Measurements from ENCODE around the gene IBA57.
"Not testable (repeated sequence)": the region's sequence is repeated elsewhere in the genome, so short reads cannot be mapped to it uniquely, and the experiment has no call there.

Gene IBA57

DNA sequence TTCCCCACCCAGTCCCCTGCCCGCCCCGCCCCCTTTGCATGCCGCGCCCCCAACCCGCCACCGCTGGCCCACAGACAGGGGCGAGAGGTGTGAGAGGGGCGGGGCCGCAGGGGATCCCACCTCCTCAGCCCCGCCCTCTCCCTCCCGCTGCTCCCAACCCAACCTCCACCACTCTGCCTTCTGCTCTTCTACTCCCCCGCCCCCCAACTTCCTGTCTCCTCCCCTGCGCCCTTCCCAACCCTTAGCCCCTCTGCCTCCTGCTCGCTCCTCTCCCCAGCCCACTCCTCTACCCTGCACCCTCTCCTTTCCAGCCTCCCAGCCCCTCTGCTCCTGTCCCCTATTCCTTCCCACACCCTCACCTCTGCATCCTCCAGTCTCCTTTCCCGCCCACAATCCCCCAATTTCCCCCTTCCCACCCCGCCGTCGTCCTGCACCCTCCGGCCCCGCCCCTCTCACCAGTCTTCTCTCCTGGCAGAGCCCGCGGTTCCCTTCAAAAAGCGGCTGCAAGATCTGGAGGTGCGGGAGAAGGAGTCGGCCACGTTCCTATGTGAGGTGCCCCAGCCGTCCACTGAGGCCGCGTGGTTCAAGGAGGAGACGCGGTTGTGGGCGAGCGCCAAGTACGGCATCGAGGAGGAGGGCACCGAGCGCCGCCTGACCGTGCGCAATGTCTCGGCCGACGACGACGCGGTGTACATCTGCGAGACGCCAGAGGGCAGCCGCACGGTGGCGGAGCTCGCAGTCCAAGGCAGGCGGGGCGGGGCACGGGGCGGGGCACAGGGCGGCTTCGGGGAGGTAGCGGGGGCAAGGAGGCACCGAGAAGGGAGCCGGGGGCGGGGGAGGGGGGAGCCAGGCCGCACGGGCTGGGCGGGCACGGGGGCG lies 47.6 kb downstream of the IBA57 start:
- DNase-seq (ENCODE audit: low spot score), result peak; percentile 93

DNA sequence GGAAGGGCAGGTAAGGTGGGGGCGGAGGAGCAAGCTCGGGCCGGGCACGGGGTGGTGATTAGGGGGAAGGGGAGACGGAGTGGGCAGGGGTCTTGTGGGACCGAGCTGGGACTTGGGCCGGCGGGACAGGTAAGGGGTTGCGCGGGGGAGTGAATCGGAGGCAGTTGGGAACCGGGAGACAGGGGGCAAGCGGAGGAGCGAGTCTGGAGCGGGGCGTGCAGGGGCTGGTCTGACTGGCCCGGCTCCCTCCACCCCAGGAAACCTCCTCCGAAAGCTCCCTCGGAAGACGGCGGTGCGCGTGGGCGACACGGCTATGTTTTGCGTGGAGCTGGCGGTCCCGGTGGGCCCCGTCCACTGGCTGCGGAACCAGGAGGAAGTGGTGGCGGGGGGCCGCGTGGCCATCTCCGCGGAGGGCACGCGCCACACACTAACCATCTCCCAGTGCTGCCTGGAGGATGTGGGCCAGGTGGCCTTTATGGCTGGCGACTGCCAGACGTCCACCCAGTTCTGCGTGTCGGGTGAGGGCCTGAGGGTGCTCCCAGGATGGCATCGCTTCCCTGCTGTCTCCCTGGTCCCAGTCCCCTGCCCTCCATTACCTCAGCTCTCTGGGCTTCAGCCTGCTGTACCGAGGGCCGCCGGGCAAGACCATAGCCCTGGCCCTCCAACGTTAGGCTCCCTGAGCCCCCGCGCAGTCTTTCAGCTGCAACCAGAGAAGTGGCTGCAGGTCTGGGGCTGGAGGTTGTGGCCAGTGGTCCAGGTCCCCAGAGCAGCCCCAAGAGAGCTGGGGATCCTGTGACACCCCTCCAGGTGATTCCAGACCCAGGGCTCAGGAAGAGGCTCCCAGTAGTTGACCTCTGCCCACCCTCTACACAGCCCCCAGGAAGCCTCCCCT lies 48.6 kb downstream of the IBA57 start:
- no peak for DNase-seq (ENCODE audit: low spot score)

DNA sequence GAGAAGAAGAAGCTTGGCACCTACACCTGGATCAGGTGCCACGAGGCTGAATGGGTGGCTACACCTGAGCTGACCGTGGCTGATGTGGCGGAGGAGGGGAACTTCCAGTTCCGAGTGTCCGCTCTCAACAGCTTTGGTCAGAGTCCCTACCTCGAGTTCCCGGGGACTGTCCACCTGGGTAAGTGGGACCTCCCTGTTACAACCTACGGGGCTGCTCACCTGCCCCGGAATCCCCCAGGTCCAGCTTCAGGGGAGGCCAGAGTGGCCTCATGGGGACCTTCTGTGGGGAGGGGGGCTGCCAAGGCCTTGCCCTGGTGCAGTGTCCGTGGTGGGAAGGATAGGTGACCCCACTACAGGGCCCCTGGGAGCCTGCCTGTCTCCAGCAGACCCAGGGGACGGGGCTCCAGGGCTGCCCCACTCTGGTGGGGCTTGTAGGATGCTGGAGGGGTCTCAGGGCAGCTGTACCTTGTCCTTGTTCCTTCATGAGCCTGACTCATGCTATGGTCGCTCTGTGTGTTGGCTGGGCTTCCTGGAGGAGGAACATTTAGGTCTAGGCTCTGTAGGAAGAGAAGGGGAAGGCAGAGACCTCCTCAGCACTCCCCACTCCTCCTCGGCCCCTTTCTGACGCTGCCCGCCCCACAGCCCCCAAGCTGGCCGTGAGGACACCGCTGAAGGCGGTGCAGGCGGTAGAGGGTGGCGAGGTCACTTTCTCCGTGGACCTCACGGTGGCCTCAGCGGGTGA lies 49.5 kb downstream of the IBA57 start:
- DNase-seq (ENCODE audit: low spot score), result no peak

DNA sequence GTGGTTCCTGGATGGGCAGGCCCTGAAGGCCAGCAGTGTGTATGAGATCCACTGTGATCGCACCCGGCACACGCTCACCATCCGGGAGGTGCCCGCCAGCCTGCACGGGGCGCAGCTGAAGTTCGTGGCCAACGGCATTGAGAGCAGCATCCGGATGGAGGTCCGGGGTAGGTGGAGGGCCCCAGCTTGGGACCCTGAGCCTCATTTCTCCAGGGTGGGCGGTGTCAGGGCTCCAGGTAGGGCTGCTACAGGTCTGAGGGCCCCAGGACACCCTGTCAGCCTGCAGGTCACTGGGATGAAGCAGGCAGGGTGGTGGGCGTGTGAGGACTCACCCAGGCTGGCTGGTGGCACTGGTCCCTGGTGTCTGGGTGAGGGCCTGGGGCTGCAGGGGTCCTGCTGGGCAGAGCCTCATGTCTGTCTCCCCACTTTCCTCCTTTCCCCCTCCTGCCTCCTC lies 50.1 kb downstream of the IBA57 start:
- DNase-seq (ENCODE audit: low spot score), result no peak

DNA sequence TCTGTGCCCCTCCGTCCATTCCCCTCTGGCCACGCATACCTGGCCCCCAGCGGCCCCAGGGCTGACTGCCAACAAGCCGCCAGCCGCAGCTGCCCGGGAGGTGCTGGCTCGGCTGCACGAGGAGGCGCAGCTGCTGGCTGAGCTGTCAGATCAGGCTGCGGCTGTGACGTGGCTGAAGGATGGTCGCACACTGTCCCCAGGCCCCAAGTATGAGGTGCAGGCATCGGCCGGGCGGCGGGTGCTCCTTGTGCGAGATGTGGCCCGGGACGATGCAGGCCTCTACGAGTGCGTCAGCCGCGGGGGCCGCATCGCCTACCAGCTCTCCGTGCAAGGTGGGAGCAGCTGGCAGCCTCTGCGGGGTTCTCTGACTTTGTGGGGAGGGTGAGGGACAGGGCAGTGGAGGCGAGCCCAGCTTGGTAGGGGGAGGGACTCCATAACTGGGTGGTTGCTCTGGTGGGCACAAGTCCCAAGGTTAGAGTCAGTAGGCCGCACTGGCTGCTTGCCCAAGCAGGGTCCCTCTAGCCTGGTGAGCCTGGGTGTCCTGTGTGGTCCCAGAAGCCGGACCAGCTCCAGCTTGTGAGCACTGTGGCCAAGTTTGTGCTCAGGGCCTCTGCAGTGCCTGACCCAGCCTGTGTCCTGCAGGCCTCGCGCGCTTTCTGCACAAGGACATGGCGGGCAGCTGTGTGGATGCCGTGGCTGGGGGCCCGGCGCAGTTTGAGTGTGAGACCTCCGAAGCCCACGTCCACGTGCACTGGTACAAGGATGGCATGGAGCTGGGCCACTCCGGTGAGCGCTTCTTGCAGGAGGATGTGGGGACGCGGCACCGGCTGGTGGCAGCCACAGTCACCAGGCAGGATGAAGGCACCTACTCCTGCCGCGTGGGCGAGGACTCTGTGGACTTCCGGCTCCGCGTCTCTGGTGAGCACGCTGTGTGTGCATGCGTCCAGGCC lies 51.0 kb downstream of the IBA57 start:
- DNase-seq (ENCODE audit: low spot score), result no peak

DNA sequence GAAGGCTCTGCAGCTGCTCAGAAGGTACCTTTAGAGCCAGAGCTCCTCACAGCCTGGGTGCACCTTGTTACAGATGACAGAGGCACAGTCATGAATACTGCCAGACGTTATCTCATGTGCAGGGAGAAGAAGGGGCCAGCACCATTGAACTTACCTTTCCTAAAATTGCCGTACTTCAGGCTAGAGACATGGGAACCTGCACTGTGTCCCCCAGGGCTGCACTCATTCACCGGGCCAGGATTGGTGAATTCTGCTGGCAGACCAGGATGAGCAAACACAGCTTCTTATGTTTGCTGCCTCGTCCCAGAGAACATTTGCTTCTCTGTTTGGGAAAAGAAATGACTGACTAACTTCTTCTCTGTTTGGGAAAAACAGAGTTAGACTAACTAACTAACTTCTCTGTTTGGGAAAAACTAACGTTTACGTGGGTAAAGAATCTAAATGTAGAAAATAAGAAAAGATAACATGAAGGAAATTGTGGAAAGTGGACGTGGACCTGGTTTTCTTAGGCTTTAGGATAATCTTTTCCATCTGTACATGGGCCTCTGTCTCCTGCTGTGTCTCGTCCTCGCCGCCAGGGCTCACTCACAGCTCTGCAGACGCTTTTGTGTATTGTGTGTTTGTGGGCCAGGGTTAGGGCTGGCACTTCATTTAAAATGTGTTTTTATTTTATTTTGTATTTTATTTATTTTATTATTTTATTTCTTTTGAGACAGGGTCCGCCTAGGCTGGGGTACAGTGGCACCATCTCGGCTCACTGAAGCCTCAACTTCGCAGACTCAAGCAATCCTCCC lies 52.1 kb downstream of the IBA57 start:
- DNase-seq (ENCODE audit: low spot score), result no peak

DNA sequence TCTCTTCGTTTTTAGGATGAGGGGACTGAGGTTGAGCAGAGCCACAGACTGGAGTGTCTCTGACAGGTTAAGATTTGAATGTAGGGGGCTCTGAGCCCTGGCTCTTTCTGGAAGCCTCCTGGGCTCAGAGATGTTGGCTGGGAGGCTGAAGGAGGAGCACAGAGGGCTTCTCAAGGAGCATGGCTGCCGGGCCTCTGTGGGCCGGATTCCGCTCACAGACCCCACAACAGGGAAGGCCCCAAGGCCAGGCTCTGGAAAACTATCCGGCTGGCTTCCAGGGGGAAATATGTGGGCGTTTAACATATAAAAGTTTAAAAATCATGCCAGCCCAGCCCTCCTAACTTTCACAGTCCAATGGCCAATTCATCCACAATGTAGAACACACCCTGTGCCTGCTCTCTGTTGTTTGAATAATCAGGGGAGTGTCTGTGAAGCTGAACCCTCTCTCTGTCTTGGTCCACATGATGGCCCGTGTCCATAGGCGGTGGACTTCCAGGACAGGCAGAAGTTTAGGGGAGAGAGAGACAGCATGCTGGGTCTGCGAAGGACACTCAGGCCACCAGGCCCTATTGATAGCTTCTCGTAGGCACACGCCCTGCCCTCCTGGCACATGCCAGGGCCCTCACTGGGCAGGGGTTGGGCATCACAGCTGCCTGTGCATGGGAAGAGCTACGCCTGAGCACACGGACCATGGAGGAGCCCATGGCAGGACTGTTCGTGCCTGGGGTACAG lies 53.1 kb downstream of the IBA57 start:
- no peak for DNase-seq (ENCODE audit: low spot score)

DNA sequence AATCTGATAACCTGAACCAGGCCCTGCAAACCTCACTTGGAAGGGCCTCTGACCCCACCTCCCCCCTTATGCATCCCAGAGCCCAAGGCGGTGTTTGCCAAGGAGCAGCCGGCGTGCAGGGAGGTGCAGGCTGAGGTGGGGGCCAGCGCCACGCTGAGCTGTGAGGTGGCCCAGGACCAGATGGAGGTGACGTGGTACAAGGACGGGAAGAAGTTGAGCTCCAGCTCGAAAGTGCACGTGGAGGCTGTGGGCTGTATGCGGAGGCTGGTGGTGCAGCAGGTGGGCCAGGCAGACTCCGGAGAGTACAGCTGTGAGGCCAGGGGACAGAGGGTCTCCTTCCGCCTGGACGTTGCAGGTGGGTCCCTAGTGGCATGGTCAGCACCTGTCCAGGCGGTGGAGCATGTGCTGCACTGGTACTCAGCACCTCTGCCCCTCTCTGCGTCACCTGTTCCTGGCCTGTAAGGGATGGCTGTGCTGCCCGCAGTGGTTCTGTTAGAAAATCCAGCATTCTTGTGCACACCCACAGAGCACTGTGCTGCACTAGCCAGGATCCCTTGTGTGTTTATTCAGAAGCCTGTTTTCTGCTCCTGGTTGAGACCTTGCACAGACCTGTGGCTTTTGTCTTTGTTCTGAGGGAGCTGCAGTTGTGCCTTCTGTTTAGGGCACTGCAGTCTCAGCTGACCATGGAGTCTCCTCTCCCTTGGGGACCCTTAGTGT lies 53.8 kb downstream of the IBA57 start:
- no peak for DNase-seq (ENCODE audit: low spot score)

DNA sequence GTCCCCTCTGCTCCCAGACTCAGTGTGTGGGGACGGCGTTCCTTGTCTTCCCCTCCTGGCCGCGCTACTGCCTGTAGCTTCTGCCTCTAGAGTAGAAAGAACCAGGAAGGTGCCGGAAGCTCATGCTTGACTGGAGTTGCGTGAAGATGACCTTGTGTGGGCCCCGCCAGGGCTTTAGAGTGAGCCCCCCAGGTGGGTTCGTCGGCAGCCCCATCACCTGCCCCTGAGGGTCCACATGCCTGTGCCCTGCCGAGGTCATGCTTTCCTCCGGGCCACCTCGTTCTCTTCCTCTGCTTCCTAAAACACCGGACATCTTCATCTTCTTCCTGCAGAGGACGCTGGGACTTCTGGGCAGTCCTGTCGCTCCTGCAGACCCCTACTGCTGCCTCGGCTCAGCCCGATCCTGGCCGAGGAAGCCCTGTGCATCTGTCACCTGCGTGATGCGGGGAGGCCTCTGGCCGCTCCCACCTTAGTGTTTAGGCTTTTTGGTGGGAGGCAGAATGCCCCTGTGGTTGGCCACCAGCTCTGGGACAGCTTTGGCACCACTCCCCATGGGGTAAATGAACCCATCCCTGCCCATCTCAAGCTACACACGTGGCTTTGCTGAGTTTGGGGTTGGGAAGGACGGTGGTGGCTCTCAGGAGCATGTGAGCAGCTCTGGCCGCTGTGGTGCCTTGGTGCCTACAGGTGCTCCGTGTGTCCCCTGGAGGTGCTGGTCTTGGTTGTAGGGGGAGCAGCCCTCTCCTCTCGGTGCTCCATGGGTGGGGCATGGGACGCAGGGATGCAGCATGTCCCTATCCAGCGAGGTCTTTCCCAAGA lies 54.6 kb downstream of the IBA57 start:
- no peak for DNase-seq (ENCODE audit: low spot score)

DNA sequence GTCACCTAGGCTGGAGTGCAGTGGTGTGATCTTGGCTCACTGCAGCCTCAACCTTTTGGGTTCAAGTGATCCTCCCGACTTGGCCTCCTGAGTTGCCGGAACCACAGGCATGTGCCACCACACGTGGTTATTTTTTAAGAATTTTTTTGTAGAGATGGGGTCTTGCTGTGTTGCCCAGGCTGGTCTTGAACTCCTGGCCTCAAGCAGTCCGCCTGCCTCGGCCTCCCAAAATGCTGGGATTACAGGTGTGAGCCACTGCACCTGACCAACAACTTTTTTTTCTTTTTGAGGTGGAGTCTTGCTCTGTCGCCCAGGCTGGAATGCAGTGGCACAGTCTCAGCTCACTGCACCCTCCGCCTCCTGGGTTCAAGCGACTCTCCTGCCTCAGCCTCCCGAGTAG lies 55.5 kb downstream of the IBA57 start:
- not testable (repeated sequence) for DNase-seq (ENCODE audit: low spot score)

DNA sequence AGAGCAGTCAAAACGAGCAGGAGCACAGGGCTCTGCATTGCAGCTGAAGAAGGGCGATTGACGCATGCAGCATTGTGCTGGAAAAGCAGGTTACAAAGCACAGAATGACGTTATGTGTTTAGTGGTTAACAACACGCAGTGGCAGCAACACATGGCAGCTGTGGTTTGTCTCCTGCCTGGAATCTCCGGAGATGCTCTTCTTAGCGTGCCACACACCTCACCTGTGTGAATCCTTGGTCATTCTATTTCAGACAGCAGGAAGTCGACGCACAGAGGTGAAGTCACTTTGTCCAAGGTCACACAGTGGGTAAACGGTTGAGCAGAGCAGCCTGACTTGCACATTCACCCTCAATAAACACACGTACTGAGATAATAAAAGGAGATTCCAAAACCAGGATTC lies 56.9 kb downstream of the IBA57 start:
- no peak for DNase-seq (ENCODE audit: low spot score)

DNA sequence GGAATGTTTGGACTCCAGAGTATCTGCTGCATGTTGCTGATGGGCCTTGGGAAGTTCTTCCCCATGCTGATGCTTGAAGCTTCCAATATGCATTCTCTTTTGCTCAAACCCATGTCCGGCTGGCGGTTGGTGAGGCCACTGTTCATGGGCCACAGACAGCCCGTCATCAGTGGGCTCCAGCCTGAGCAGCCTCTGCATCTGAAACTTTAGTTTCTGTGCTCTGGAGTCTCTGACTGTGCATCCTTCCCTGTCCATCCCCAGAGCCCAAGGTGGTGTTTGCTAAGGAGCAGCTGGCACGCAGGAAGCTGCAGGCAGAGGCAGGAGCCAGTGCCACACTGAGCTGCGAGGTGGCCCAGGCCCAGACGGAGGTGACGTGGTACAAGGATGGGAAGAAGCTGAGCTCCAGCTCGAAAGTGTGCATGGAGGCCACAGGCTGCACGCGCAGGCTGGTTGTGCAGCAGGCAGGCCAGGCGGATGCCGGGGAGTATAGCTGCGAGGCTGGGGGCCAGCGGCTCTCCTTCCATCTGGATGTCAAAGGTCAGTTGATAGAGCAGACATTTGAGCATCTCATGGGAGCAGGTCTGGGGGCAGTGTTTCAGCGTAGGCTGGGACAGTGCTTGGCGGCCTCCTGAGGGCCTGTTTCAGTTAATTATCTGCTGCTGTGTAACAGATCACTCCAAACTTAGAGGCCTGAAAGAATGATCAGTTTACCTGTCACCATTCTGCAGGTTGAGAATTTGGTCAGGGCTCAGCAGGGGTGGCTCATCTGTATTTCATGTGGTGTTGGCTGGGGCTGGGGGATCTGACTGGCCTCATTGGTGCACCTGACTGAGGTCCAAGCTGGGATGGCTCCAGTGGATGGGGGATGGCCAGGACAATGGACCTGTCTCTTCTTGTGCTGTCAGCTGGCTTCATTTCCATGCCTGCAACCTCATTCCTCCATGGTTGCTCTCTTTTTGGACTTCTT lies 58.9 kb downstream of the IBA57 start:
- DNase-seq (ENCODE audit: low spot score), result no peak

DNA sequence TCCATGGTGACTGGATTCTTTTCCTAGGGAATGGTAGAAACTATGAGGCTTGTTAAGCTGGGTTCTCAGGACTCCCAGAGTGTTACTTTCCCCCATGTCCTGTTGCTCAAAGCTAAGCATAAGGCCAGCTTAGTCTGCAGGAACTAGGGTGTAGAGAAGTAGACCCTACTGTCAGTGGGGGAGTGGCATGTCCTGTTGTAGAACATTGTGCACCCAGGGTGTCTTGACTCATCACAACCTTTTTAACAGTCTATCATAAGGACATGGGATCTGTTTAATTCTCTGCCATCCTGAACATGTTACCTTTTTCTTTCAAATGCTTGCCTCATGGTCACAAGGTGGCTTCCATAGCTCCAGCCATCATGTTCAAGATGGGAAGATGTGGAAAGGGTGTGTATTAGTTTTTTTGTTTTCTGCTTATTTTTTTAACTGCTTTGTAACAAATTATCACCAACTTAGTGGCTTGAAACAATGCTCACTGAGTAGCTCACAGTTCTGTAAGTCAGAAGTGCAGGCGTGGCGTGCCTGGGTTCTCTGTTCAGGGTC lies 59.6 kb downstream of the IBA57 start:
- no peak for DNase-seq (ENCODE audit: low spot score)

DNA sequence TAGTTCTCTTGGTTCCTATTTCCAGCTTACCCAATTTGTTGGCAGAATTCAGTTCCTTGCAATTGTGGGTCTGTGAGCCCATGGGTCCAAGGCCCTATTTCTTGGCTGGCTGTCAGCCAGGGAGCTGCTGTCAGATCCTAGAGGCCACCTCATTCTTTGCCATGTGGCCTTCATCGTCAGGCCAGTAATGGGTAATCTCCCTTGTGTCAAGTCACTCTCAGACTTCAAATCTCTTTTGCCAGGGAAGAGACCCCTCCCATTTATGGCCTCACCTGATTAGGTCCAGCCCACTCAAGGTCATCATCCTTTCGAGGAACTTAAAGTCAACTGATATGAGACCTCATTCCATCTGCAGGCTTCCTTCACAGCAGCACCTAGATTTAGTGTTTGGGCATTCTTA lies 60.1 kb downstream of the IBA57 start:
- no peak for DNase-seq (ENCODE audit: low spot score)

DNA sequence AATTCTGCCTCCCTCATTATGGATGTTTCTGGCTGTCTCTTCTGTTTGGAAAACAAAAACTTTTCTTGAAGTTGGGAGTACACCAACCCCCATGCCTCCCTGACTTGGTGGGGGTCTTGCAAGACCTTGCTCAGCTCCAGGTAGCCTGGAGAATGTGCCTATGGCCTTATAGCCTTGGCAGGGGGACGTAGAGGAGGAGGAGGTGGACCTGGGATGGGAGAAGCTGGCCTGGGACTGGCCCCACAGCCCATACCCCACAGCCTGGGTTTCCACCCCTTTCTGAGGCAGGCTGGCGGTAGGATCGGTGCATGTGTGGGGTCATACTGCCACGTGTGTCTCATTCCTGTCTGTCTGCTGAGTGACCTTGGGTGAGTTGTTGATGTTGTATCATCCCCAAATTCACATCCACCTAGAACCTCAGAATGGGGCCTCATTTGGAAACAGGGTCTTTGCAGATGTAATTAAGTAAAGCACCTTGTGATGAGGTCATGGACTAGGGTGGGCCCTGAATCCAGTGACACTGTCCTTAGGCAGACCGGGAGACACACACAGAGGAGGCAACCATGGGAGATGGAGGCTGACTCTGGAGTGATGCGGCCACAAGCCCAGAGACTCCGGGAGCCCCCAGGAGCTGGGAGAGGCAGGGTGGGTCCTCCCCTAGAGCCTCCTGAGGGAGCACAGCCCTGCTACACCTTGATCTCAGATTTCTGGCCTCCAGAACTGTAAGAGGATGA lies 60.7 kb downstream of the IBA57 start:
- DNase-seq (ENCODE audit: low spot score), result no peak
